ENCODE data around the gene C1QL2.

Gene C1QL2

DNA sequence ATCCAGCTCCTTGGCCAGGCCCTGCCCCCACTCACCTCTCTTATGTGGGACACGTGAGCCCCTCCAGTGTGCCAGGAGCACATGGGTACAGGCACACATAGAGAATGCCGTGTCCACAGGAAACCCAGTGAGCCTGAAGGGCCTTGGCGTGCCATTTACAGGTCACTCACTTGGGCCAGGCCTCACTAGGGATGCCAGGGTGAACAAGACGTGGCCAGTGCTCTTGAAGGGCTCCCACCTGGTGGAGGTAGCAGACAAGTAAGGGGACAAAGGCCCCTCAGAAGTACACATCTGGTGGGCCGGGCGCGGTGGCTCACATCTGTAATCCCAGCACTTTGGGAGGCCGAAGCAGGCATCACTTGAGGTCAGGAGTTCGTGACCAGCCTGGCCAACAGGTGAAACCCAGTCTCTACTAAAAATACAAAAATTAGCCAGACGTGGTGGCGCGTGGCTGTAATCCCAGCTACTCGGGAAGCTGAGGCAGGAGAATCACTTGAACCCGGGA lies 15.1 kb upstream of the C1QL2 start:
- no peak overlapping the region for H3K27ac ChIP-seq
- TF ChIP-seq ZFX (IDR thresholded peaks at IDR 0.05; ENCODE audit: borderline replicate concordance): no peak
- TF ChIP-seq, protein P1, sequence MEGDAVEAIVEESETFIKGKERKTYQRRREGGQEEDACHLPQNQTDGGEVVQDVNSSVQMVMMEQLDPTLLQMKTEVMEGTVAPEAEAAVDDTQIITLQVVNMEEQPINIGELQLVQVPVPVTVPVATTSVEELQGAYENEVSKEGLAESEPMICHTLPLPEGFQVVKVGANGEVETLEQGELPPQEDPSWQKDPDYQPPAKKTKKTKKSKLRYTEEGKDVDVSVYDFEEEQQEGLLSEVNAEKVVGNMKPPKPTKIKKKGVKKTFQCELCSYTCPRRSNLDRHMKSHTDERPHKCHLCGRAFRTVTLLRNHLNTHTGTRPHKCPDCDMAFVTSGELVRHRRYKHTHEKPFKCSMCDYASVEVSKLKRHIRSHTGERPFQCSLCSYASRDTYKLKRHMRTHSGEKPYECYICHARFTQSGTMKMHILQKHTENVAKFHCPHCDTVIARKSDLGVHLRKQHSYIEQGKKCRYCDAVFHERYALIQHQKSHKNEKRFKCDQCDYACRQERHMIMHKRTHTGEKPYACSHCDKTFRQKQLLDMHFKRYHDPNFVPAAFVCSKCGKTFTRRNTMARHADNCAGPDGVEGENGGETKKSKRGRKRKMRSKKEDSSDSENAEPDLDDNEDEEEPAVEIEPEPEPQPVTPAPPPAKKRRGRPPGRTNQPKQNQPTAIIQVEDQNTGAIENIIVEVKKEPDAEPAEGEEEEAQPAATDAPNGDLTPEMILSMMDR (IDR thresholded peaks at IDR 0.05): no peak

DNA sequence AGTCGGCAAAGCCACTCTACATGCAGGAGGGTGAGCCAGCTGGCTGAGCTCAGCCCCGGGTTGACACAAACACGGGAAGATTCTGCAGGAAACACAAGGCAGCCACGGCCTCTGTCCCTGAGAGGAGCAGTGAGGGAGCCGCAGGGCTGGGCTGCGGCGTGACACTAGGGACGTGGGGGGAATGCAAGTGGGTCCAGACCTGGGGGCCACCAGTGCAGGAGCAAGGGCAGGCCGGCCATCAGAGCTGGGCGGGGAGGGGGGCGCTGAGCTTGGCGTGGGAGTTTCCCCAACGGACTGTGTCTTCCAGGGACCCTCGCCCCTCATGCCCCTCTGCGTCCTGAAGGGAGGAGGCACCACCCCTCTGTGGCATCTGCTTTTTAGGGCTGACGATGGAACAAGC lies 12.0 kb upstream of the C1QL2 start:
- H3K27ac ChIP-seq: no peak overlapping the region
- TF ChIP-seq, protein P1 (IDR thresholded peaks at IDR 0.05): no peak
- TF ChIP-seq ZFX (IDR thresholded peaks at IDR 0.05; ENCODE audit: borderline replicate concordance): no peak

DNA sequence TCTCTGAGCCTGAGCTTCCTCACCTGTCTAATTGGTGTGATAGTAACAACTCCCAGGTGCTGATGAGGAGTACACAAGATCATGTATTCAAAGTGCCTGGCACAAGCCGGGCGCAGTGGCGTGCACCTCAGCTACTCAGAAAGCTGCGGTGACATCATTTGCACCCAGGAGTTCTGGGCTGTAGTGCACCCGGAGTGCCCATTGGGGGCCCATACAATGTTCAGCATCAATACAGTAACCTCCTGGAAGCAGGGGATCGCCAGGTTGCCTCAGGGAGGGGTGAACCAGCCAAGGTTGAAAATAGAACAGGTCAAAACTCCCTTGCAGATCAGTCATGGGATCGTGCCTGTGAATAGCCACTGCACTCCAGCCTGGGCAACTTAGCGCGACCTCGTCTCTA lies 11.2 kb upstream of the C1QL2 start:
- TF ChIP-seq, protein P1 (IDR thresholded peaks at IDR 0.05): no peak
- no peak for TF ChIP-seq ZFX (IDR thresholded peaks at IDR 0.05; ENCODE audit: borderline replicate concordance)
- H3K27ac ChIP-seq: no peak overlapping the region

DNA sequence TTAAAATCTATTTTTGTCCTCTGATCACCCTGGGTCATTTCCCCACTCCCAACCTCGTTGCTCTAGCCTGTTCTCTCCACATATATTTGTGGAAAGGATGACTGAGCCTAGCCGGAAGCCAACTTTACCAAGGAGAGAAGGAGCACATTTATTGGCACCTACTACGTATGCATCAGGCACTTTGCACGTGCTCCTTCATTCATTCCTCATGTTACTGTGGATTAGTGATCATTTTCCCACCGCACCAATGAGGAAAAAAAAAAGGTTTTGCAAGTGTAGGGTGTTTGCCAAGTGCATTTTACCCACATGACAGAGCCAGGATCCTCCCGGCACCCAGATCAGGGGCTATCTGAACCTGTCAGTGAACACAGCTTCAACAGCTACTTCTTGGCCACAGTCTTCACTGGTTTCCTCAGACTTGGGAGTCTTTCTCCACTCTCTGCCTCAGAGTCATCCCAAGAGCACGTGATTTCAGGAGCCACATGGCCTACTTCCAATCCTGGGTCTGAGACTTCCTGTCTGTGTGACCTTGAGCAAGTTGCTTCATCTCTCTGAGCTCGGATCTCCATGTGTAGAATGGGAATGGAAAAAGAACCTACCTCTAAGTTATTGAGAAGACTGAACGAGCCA lies 1.9 kb upstream of the C1QL2 start:
- H3K27ac ChIP-seq: no peak overlapping the region
- TF ChIP-seq, protein P1 (IDR thresholded peaks at IDR 0.05): no peak
- no peak for TF ChIP-seq ZFX (IDR thresholded peaks at IDR 0.05; ENCODE audit: borderline replicate concordance)

DNA sequence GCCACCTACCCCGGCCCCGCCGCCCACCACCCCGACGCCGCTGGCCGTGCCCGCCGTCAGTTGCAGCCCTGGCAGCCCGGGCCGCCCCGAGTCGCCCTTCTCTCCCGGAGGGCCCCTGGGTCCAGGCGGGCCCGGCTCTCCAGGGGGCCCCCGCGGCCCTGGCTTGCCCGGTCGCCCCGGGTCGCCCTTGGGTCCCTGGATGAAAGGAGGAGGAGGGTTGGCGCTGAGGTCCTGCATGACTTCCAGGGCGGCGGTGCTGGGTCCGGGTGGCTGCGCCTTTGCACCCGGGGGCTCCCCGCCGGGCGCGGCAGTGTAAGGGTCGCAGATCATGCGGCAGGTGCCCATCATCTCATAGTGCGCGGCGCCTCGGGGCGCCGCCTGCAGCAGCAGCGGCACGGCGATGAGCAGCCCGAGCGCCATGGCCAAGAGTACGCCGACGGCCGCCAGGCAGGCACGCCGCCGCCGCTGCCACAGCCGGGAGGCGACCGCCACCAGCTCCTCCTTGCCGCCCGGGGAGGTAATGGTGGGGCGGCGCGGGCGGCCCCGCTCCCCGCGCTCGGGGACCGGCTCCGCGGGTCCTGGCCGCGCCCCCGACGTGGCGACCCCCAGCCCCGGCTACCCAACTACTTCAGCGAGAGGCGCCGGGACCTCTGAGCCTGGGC lies 570 bp downstream of the C1QL2 start:
- TF ChIP-seq, protein P1 (IDR thresholded peaks at IDR 0.05): no peak
- no peak for TF ChIP-seq ZFX (IDR thresholded peaks at IDR 0.05; ENCODE audit: borderline replicate concordance)
- no peak overlapping the region for H3K27ac ChIP-seq

DNA sequence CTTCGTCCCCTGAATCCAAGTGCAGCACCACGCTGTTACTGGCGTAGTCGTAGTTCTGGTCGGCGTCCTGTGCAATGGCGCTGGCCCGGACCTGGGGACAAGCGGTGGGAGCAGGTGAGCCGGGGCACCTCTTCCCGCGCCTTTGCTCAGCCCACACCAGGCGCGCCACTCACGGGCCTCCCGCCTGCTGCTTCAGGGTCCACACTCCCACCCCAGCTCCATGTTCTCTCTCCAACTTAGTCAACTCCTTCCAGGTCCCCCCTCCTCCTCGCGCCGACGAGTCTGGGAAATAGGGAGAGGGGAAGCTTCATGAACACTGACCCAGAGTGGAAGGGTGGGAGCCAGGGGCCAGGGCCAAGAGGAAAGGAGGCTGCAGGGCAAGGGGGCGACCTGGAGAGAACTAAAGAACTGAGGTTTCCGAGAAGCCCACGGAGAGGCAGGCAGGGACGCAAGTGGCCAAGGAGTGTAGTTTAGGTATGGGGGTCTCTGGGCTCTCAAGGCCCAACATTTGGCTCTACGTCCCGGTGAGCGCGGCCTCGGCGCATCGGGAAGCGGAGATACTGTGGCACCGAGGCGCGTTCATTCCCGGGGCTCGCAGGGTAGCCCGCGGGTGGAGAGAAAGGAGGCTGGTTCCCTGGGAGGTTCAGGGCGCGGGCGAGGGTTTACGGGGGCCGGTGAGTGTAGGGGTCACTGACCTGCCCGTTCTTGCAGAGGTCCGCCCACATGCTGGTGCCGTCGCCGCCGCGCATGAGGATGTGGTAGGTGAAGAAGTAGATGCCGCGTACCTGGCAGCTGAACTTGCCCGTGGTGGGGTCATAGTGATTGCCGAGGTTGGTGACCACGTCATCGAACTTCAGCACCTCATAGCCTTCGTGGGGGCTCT lies 1.4 kb downstream of the C1QL2 start:
- TF ChIP-seq, protein P1 (IDR thresholded peaks at IDR 0.05): no peak
- TF ChIP-seq ZFX (IDR thresholded peaks at IDR 0.05; ENCODE audit: borderline replicate concordance): no peak
- no peak overlapping the region for H3K27ac ChIP-seq

Measured in 22Rv1 (cell line).